ENCODE results near the gene LRTM1.

DNA sequence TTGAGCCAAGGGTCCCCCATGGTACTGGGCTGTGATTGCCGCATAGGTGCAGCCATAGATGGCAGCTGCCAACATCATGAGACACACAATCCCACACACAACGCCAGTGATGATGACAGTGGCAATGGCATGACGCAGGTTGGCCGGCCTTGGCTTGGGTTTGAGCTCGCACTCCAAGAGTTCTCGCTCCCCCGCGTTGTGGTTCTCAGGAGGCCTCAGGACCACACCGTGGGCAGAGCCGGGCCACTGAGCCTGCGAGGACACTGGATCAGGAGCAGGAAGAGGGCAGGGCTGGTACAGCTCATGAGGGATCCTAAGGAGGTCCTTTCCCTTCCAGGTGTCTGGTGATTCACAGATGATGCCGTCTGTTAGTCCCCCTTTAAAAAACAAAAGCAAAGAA is 9.3 kb downstream of the LRTM1 start:
- TF ChIP-seq CTCF (IDR thresholded peaks at IDR 0.05): no peak
- TF ChIP-seq EZH2 (IDR thresholded peaks at IDR 0.05): no peak

Data from neural progenitor cell (in vitro differentiated cells).